AG04449 (cell line): ENCODE data around the gene GJB5.

Experiments used
- CTCF ChIA-PET: fragments of 350-600 bp; formaldehyde crosslinking; extraction: SDS; loops from one replicate; lab custom pipeline; 2021; ENCODE audit warnings: antibody characterized with exemption; lab: Yijun Ruan, JAX
- POLR2A ChIA-PET: fragments of 400-600, 350-600 bp; formaldehyde crosslinking; extraction: SDS; loops from one replicate; lab custom pipeline; 2020; ENCODE audit warnings: antibody characterized with exemption, inconsistent platforms; lab: Yijun Ruan, JAX
- DNase-seq: peaks from one replicate; pipeline ENCODE4 v3.0.0-alpha.2; 2010; ENCODE audit warnings: low read depth, low spot score
- H3K4me3 ChIP-seq: 2 replicates; pipeline ENCODE4 v1.5.1; 2011; ENCODE audit warnings: low read depth, mild to moderate bottlenecking, control low read depth, low read length
- TF ChIP-seq, protein P1 (sequence below): IDR thresholded peaks from one replicate; pipeline ENCODE4 v1.5.1; 2011; ENCODE audit warnings: mild to moderate bottlenecking, moderate library complexity, low read length, control low read depth, inconsistent platforms; ENCODE audit not compliant: insufficient read depth; ENCODE audit errors: missing control alignments

Gene GJB5

DNA sequence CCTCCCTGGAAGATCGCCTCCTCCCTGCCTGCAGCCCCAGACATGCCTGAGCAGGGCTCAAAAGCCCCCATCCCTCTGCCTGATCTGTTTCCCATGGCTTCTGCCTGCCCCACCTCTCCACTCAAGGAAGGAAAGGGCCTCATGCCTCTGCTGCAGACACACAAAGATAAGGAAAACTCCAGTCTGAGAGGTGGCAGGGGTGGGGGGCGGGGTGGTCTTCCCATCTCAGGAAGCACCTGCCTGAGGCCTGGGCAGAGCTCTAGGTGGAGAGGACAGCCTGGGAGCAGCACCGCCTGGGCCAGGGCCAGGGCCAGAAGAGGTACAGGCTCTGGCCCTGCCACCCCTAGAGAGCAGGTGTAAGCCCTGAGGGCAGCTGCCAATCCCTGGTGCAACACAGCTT, 22.1 kb downstream of the GJB5 start:
- ChIA-PET POLR2A (no interaction called here), CTCF (interaction anchor here (1.8 kb wide), 1 partner anchor 10 kb away, joined by 8 read pairs; no protein-coding TSS in a partner anchor)
- TF ChIP-seq, protein P1, sequence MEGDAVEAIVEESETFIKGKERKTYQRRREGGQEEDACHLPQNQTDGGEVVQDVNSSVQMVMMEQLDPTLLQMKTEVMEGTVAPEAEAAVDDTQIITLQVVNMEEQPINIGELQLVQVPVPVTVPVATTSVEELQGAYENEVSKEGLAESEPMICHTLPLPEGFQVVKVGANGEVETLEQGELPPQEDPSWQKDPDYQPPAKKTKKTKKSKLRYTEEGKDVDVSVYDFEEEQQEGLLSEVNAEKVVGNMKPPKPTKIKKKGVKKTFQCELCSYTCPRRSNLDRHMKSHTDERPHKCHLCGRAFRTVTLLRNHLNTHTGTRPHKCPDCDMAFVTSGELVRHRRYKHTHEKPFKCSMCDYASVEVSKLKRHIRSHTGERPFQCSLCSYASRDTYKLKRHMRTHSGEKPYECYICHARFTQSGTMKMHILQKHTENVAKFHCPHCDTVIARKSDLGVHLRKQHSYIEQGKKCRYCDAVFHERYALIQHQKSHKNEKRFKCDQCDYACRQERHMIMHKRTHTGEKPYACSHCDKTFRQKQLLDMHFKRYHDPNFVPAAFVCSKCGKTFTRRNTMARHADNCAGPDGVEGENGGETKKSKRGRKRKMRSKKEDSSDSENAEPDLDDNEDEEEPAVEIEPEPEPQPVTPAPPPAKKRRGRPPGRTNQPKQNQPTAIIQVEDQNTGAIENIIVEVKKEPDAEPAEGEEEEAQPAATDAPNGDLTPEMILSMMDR = no peak
- H3K4me3 ChIP-seq = no peak overlapping the region
- no peak for DNase-seq

DNA sequence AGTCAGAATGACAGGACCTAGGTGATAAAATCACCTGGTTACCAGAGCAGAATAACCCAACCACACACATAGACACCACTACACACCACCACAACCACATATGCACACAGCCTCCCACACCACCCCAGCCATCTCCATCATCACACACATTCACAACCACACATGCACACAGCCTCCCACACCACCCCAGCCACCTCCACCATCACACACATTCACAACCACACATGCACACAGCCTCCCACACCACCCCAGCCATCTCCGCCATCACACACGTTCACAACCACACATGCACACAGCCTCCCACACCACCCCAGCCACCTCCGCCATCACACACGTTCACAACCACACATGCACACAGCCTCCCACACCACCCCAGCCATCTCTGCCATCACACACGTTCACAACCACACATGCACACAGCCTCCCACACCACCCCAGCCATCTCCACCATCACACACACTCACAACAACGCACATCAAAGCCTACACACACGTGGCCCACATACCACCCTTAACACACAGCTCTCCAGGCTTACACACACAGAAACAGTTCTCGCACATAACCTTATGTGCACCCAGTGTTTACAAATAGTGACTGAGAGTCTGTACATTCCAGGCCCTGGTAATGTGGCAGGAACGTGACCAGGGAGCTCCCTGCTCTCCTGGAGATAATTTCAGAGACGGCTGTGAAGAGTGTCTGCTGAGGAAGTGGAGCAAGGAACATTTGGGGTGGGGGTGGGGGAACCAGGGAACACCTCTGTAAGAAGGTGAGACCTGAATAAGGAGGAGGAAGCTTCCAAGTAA, 22.9 kb downstream of the GJB5 start:
- DNase-seq = no peak
- POLR2A ChIA-PET = interaction anchor here (0.6 kb wide), 1 partner anchor 907 kb away, joined by 4 read pairs; no protein-coding TSS in a partner anchor
- TF ChIP-seq, protein P1 = no peak
- CTCF ChIA-PET = interaction anchor here (1.2 to 2.1 kb wide), 3 partner anchors 11 to 75 kb away, joined by 3 to 10 read pairs (median 4); no protein-coding TSS in a partner anchor
- H3K4me3 ChIP-seq = no peak overlapping the region

DNA sequence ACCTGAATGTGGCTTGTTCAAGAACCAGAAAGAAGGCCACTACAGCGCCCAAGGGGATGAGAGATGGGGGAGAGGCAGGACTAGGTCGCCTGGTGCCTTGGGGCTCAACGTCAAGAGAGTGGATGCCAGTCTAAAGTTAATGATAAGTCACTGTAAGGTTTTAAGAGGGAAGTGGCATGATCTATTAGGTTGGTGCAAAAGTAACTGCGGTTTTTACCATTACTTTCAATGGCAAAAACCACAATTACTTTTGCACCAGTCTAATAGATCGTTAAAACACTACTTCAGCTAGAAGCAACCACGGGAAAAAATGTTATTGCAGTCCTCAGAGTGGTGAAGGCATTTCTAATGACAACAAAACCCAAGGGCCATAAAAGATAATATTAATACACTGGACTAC, 23.5 kb downstream of the GJB5 start:
- TF ChIP-seq, protein P1 = no peak
- H3K4me3 ChIP-seq = no peak overlapping the region
- ChIA-PET POLR2A (no interaction called here), CTCF (interaction anchor here (1.1 to 2.1 kb wide), 4 partner anchors 12 to 75 kb away, joined by 3 to 10 read pairs (median 4); no protein-coding TSS in a partner anchor)
- DNase-seq = no peak

DNA sequence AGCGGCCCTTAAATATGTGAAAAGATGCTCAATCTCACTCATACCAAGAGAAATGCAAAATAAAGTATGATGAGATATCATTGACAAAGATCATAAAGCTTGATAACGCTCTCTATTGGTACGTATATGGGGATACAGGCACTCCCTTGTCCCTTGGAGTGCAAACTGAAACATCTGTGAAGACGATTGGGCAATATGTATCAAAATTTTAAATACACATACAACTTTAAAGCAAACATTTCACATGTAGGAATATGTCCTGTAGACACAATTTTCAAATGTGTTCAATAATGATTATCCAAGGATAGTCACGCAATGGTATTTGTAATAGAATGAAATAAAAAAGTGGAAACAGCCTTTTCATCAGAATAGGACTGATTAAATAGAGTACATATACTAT, 24.2 kb downstream of the GJB5 start:
- DNase-seq = no peak
- no peak overlapping the region for H3K4me3 ChIP-seq
- TF ChIP-seq, protein P1 = no peak
- ChIA-PET POLR2A (no interaction called here), CTCF (interaction anchor here (1.1 to 2.1 kb wide), 3 partner anchors 12 to 74 kb away, joined by 3 to 10 read pairs (median 4); no protein-coding TSS in a partner anchor)

DNA sequence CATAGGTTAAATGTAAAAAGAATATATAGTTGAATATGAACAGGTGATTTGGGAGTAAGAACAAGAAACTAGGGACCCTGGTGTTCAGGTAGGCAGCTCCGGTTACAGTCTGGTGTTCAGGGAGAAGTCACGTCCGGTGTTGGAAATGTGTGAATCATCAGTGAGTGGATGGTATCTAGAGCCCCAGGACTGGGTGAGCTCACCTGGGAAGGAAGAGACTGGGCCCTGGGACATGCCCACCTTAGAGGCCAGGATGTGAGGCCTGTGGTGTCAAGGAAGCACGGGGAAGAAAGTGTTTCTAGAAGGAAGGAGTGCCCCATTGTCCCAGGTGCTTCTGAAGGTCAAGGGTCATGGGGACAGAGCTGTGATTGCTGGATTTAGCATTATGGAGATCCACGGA, 24.7 kb downstream of the GJB5 start:
- DNase-seq = no peak
- ChIA-PET CTCF (interaction anchor here (2.1 to 3.2 kb wide), 2 partner anchors 73 kb away, joined by 10 to 15 read pairs; no protein-coding TSS in a partner anchor), POLR2A (no interaction called here)
- TF ChIP-seq, protein P1 = no peak
- H3K4me3 ChIP-seq = no peak overlapping the region

DNA sequence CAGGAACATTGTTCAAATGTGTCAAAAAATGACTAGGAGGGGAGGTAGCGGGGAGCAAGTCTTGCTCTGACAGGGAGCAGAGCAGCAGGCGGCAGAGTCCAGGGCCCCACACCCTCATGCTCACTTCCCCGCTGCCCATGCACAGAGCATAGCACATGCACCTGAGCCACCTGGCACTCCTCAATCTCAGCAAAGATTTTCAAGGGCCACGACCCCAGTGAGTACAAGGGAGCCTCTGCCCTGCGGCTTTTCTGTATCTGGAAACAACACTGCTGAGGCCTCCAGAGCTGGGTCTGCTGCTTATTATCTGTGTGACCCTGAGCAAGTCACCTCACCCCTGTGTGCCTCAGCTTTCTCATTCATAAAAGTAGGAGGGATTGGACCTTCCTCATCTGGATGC, 25.1 kb downstream of the GJB5 start:
- ChIA-PET CTCF (interaction anchor here (3.2 kb wide), 1 partner anchor 73 kb away, joined by 15 read pairs; no protein-coding TSS in a partner anchor), POLR2A (no interaction called here)
- H3K4me3 ChIP-seq = no peak overlapping the region
- TF ChIP-seq, protein P1 = no peak
- DNase-seq = no peak
